SK-N-SH (cell line): ENCODE data around the gene CDK14.

ENCODE experiments used
- USF1 ChIP-seq: IDR thresholded peaks from 2 replicates; pipeline ENCODE4 v1.4.0; 2012; ENCODE audit warnings: low read depth, borderline replicate concordance
- TF ChIP-seq, protein P1 (sequence below): fragments of 200-600 bp; sonication (generic); IDR thresholded peaks from 2 replicates; pipeline ENCODE4 v1.6.1; 2017; ENCODE audit warnings: antibody characterized with exemption, mild to moderate bottlenecking, moderate library complexity
- TF ChIP-seq, protein P2 (sequence below): IDR thresholded peaks from 2 replicates; pipeline ENCODE4 v1.6.1; 2012; ENCODE audit warnings: mild to moderate bottlenecking, low read depth, low read length, moderate library complexity
- TF ChIP-seq, protein P3 (sequence below): fragments of 150-350 bp; IDR thresholded peaks from 2 replicates; pipeline ENCODE4 v1.6.1; 2017; ENCODE audit warnings: antibody characterized with exemption, low read length, low read depth, borderline replicate concordance

- TF ChIP-seq, protein P1, sequence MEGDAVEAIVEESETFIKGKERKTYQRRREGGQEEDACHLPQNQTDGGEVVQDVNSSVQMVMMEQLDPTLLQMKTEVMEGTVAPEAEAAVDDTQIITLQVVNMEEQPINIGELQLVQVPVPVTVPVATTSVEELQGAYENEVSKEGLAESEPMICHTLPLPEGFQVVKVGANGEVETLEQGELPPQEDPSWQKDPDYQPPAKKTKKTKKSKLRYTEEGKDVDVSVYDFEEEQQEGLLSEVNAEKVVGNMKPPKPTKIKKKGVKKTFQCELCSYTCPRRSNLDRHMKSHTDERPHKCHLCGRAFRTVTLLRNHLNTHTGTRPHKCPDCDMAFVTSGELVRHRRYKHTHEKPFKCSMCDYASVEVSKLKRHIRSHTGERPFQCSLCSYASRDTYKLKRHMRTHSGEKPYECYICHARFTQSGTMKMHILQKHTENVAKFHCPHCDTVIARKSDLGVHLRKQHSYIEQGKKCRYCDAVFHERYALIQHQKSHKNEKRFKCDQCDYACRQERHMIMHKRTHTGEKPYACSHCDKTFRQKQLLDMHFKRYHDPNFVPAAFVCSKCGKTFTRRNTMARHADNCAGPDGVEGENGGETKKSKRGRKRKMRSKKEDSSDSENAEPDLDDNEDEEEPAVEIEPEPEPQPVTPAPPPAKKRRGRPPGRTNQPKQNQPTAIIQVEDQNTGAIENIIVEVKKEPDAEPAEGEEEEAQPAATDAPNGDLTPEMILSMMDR, result no peak
- TF ChIP-seq, protein P2, sequence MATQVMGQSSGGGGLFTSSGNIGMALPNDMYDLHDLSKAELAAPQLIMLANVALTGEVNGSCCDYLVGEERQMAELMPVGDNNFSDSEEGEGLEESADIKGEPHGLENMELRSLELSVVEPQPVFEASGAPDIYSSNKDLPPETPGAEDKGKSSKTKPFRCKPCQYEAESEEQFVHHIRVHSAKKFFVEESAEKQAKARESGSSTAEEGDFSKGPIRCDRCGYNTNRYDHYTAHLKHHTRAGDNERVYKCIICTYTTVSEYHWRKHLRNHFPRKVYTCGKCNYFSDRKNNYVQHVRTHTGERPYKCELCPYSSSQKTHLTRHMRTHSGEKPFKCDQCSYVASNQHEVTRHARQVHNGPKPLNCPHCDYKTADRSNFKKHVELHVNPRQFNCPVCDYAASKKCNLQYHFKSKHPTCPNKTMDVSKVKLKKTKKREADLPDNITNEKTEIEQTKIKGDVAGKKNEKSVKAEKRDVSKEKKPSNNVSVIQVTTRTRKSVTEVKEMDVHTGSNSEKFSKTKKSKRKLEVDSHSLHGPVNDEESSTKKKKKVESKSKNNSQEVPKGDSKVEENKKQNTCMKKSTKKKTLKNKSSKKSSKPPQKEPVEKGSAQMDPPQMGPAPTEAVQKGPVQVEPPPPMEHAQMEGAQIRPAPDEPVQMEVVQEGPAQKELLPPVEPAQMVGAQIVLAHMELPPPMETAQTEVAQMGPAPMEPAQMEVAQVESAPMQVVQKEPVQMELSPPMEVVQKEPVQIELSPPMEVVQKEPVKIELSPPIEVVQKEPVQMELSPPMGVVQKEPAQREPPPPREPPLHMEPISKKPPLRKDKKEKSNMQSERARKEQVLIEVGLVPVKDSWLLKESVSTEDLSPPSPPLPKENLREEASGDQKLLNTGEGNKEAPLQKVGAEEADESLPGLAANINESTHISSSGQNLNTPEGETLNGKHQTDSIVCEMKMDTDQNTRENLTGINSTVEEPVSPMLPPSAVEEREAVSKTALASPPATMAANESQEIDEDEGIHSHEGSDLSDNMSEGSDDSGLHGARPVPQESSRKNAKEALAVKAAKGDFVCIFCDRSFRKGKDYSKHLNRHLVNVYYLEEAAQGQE, result no peak
- TF ChIP-seq USF1, result no peak
- TF ChIP-seq, protein P3, sequence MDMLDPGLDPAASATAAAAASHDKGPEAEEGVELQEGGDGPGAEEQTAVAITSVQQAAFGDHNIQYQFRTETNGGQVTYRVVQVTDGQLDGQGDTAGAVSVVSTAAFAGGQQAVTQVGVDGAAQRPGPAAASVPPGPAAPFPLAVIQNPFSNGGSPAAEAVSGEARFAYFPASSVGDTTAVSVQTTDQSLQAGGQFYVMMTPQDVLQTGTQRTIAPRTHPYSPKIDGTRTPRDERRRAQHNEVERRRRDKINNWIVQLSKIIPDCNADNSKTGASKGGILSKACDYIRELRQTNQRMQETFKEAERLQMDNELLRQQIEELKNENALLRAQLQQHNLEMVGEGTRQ, result no peak
These were observed 153.1 kb downstream of the CDK14 start for GRCh38 chr7:90749262-90749661.
